Thoracic aorta (tissue), 2 donors: ENCODE results near the gene DGKE. TPM values are rescaled to one million over a fixed set of nuclear protein-coding genes. Genes with fewer than 3 reads are reported as not detected.

Experiments
- ATAC-seq: fragments of 150-250 bp; one replicate; pipeline ENCODE4 v1.8.0; 2017; ENCODE audit warnings: low read depth; ENCODE audit not compliant: insufficient number of reproducible peaks, low FRiP score
- DNase-seq: peaks from one replicate; pipeline ENCODE4 v3.0.0-alpha.2; 2020; ENCODE audit warnings: low spot score
- H3K27ac ChIP-seq, 2 donors: fragments of 200-600 bp; sonication (generic); 1 replicate in 1 of 2; 2 replicates in 1 of 2; pipeline ENCODE4 v1.5.1; 2016; ENCODE audit warnings: mild to moderate bottlenecking in 2 of 2, moderate library complexity in 2 of 2
- H3K27me3 ChIP-seq: fragments of 200-600 bp; sonication (generic); replicated peaks from 2 replicates; pipeline ENCODE4 v1.6.0; 2016; ENCODE audit warnings: mild to moderate bottlenecking; ENCODE audit not compliant: insufficient read depth
- H3K36me3 ChIP-seq: fragments of 200-600 bp; sonication (generic); one replicate; pipeline ENCODE4 v1.5.1; 2016
- H3K4me1 ChIP-seq, 2 donors: fragments of 200-600 bp; sonication (generic); 1 replicate in 1 of 2; 2 replicates in 1 of 2; pipeline versions ENCODE4 v1.5.1 to v1.6.0; 2016; ENCODE audit warnings: low read depth in 2 of 2, mild to moderate bottlenecking in 1 of 2; ENCODE audit not compliant: control insufficient read depth in 1 of 2
- H3K4me3 ChIP-seq: fragments of 200-600 bp; sonication (generic); 2 replicates; pipeline ENCODE4 v1.5.1; 2016; ENCODE audit warnings: mild to moderate bottlenecking
- H3K9me3 ChIP-seq: fragments of 200-600 bp; sonication (generic); 2 replicates; pipeline ENCODE4 v1.5.1; 2016
- CTCF ChIP-seq: fragments of 200-600 bp; sonication (generic); IDR thresholded peaks from one replicate; pipeline ENCODE4 v1.5.1; 2019; ENCODE audit warnings: antibody characterized with exemption
- total RNA-seq, 2 donors: library from RNA; depleted of rRNA; stranded (reverse); fragments of >200 nt; gene quantifications; one replicate each; pipeline versions ENCODE4 v1.1.0 to v1.2.3, GENCODE V29; 2016

DGKE gene
- total RNA-seq, 2 donors from 2014 or later = 8.7 to 9.9 TPM

DNA sequence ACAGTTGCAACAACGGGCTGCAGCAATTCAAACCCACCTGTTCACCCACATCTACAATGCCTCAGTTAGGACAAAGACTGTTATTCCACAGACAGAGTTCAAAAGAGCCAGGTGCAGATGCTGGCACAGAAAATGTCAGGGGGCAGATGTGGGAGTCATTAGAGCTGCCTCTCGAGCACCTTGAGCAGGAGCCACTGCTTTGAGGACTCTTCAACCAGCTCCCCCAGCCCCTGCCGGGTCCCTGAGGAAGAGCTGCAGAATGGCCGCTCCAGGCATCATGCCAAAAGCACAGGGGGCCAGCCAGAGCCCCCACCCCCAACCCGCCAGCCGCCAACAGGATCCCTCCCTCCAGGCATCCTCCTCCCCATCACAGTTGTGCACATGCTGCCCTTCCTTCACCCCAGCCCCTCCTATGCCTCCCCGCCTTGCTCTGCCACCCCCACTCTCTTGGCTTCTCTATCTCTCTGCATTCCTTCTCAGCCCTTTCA, 21.0 kb upstream of the DGKE start:
- Histone ChIP-seq H3K9me3 (no peaks in the 10 kb centered on the region), H3K27ac (no peak overlapping the region), H3K27me3 (no peaks in the 10 kb centered on the region), H3K4me3 (no peak overlapping the region), H3K36me3 (no peaks in the 10 kb centered on the region), H3K4me1 (no peaks in the 10 kb centered on the region)
- DNase-seq = no peak
- TF ChIP-seq CTCF = no peak
- no peak for ATAC-seq

DNA sequence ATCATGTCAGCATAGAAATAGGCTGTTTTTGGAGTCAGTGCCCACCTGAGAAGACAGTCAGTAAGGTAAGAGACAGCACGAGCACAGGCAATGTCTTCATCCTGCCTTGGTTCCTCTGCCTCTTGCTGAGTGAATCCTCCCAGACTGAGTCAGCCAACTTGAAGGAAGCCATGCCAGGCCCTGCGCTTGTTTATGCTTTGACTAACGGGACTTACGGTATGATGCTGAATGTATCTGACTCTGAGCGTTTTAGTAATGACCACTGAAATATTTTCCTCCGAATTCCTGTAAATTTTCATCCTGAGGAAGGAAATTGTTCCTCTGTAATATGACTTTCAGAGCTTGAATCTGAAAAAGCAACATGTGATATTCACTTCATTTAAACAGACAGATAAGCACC, 18.2 kb upstream of the DGKE start:
- Histone ChIP-seq H3K9me3 (no peaks in the 10 kb centered on the region), H3K27ac (no peak overlapping the region), H3K36me3 (no peaks in the 10 kb centered on the region), H3K27me3 (no peaks in the 10 kb centered on the region), H3K4me1 (peaks cover 0 to 4% of the 10 kb centered on the region in 2 donors), H3K4me3 (no peak overlapping the region)
- no peak for DNase-seq
- no peak for ATAC-seq
- TF ChIP-seq CTCF = no peak

- Histone ChIP-seq H3K4me1 (peaks cover 0 to 4% of the 10 kb centered on the region in 2 donors), H3K9me3 (no peaks in the 10 kb centered on the region), H3K27ac (no peak overlapping the region), H3K27me3 (no peaks in the 10 kb centered on the region), H3K36me3 (no peaks in the 10 kb centered on the region), H3K4me3 (no peak overlapping the region)
- no peak for DNase-seq
- no peak for TF ChIP-seq CTCF
- ATAC-seq = no peak
Observed at GRCh38 chr17:56817066-56817465, 16.9 kb upstream of the DGKE start.

- no peak overlapping the region for H3K4me3 ChIP-seq
- H3K27ac ChIP-seq = no peak overlapping the region
- ATAC-seq = no peak
- DNase-seq = no peak
- H3K36me3 ChIP-seq = no peaks in the 10 kb centered on the region
- H3K27me3 ChIP-seq = no peaks in the 10 kb centered on the region
- no peaks in the 10 kb centered on the region for H3K9me3 ChIP-seq
- no peak for TF ChIP-seq CTCF
- peaks cover 0 to 10% of the 10 kb centered on the region in 2 donors for H3K4me1 ChIP-seq
Observed at GRCh38 chr17:56819030-56819429, 14.9 kb upstream of the DGKE start.

GRCh38 chr17:56819431-56820145, 14.4 kb upstream of the DGKE start:
- Histone ChIP-seq H3K9me3 (no peaks in the 10 kb centered on the region), H3K27ac (no peak overlapping the region), H3K4me1 (peaks cover 0 to 10% of the 10 kb centered on the region in 2 donors), H3K4me3 (no peak overlapping the region), H3K27me3 (no peaks in the 10 kb centered on the region), H3K36me3 (no peaks in the 10 kb centered on the region)
- no peak for DNase-seq
- ATAC-seq = no peak
- peak; percentile 86 for TF ChIP-seq CTCF
